ENCODE results near the gene TKFC. TPM values are rescaled to one million over a fixed set of nuclear protein-coding genes. Genes with fewer than 3 reads are reported as not detected.
"Not testable (repeated sequence)": the region's sequence is repeated elsewhere in the genome, so short reads cannot be mapped to it uniquely, and the experiment has no call there.

TKFC gene
- total RNA-seq, 1 donor: 30.0 TPM

DNA sequence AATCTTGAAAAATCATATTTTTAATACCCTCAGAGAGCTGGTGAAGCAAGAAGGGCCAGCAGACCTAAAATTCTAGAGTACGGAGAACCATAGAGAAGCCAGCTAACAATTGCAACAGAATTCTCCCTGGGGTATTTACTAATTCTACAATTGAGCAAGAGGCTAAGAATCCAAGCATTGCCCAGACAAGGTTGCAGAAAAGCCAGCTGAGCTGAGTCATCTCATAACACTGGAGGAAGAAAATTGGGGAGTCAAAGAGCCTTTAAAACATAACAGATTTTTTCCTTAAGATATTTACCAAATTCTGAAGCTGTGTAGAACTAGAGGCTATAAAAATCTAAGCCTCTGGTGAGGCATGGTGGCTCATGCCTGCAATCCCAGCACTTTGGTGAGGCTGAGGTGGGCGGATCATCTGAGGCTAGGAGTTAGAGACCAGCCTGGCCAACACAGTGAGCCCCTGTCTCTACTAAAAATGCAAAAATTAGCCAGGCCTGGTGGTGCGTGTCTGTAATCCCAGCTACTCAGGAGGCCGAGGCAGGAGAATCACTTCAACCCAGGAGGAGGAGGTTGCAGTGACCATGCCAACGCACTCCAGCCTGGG lies 45.8 kb downstream of the TKFC start:
- peak overlapping the region; percentile 96 for H3K27ac ChIP-seq (ENCODE audit: low read depth, low read length)
- no peaks in the 10 kb centered on the region for H3K9me3 ChIP-seq (ENCODE audit: low read depth, low read length)
- no peak overlapping the region for H3K4me3 ChIP-seq (ENCODE audit: insufficient read depth, low read length)
- H3K4me2 ChIP-seq (ENCODE audit: insufficient read depth, low read length): peak overlapping the region; percentile 42
- no peak for TF ChIP-seq CTCF (IDR thresholded peaks at IDR 0.05; ENCODE audit: extremely low read depth, low read depth, low read length)
- H3K36me3 ChIP-seq (ENCODE audit: insufficient read depth, low read length): peaks cover 10% of the 10 kb centered on the region
- no peaks in the 10 kb centered on the region for H3K27me3 ChIP-seq (ENCODE audit: insufficient read depth, low read length)
- no peaks in the 10 kb centered on the region for H4K20me1 ChIP-seq (ENCODE audit: insufficient read depth, low read length)
- H3K79me2 ChIP-seq (ENCODE audit: insufficient read depth, low read length): no peaks in the 10 kb centered on the region
- H3K4me1 ChIP-seq (ENCODE audit: insufficient read depth, low read length): peaks cover 26% of the 10 kb centered on the region
- DNase-seq (ENCODE audit: insufficient read length, low spot score, missing footprints): peak; percentile 89
- H2AFZ ChIP-seq (ENCODE audit: low read length): no peak overlapping the region

GRCh38 chr11:61380884-61381283 lies 47.9 kb downstream of the TKFC start:
- no peak overlapping the region for H3K4me2 ChIP-seq (ENCODE audit: insufficient read depth, low read length)

GRCh38 chr11:61383859-61384258 lies 50.8 kb downstream of the TKFC start:
- not testable (repeated sequence) for H3K27me3 ChIP-seq (ENCODE audit: insufficient read depth, low read length); H3K4me2 ChIP-seq (ENCODE audit: insufficient read depth, low read length); H3K36me3 ChIP-seq (ENCODE audit: insufficient read depth, low read length); H3K79me2 ChIP-seq (ENCODE audit: insufficient read depth, low read length); H4K20me1 ChIP-seq (ENCODE audit: insufficient read depth, low read length); DNase-seq (ENCODE audit: insufficient read length, low spot score, missing footprints); H3K4me3 ChIP-seq (ENCODE audit: insufficient read depth, low read length); H3K9me3 ChIP-seq (ENCODE audit: low read depth, low read length); H3K27ac ChIP-seq (ENCODE audit: low read depth, low read length); H2AFZ ChIP-seq (ENCODE audit: low read length)
- H3K4me1 ChIP-seq (ENCODE audit: insufficient read depth, low read length): peaks cover 10% of the 10 kb centered on the region

More at GRCh38 chr11:61380884-61381283, 47.9 kb downstream of the TKFC start:
- TF ChIP-seq CTCF (IDR thresholded peaks at IDR 0.05; ENCODE audit: extremely low read depth, low read depth, low read length): no peak
- H3K79me2 ChIP-seq (ENCODE audit: insufficient read depth, low read length): no peaks in the 10 kb centered on the region
- H3K9me3 ChIP-seq (ENCODE audit: low read depth, low read length): no peaks in the 10 kb centered on the region
- no peak for DNase-seq (ENCODE audit: insufficient read length, low spot score, missing footprints)
- no peaks in the 10 kb centered on the region for H3K27me3 ChIP-seq (ENCODE audit: insufficient read depth, low read length)
- H3K4me3 ChIP-seq (ENCODE audit: insufficient read depth, low read length): no peak overlapping the region
- H3K4me1 ChIP-seq (ENCODE audit: insufficient read depth, low read length): peaks cover 26% of the 10 kb centered on the region
- no peaks in the 10 kb centered on the region for H3K36me3 ChIP-seq (ENCODE audit: insufficient read depth, low read length)
- H3K27ac ChIP-seq (ENCODE audit: low read depth, low read length): no peak overlapping the region
- H2AFZ ChIP-seq (ENCODE audit: low read length): no peak overlapping the region
- H4K20me1 ChIP-seq (ENCODE audit: insufficient read depth, low read length): no peaks in the 10 kb centered on the region

GRCh38 chr11:61384271-61385242 lies 51.5 kb downstream of the TKFC start:
- H3K27ac ChIP-seq (ENCODE audit: low read depth, low read length): no peak overlapping the region
- H4K20me1 ChIP-seq (ENCODE audit: insufficient read depth, low read length): no peaks in the 10 kb centered on the region
- H3K9me3 ChIP-seq (ENCODE audit: low read depth, low read length): no peaks in the 10 kb centered on the region
- H3K27me3 ChIP-seq (ENCODE audit: insufficient read depth, low read length): no peaks in the 10 kb centered on the region
- no peaks in the 10 kb centered on the region for H3K79me2 ChIP-seq (ENCODE audit: insufficient read depth, low read length)
- H3K4me1 ChIP-seq (ENCODE audit: insufficient read depth, low read length): peaks cover 3% of the 10 kb centered on the region
- DNase-seq (ENCODE audit: insufficient read length, low spot score, missing footprints): peak; percentile 53
- H2AFZ ChIP-seq (ENCODE audit: low read length): no peak overlapping the region
- no peak overlapping the region for H3K4me3 ChIP-seq (ENCODE audit: insufficient read depth, low read length)
- no peak overlapping the region for H3K4me2 ChIP-seq (ENCODE audit: insufficient read depth, low read length)
- TF ChIP-seq CTCF (IDR thresholded peaks at IDR 0.05; ENCODE audit: extremely low read depth, low read depth, low read length): peak; percentile 72
- no peaks in the 10 kb centered on the region for H3K36me3 ChIP-seq (ENCODE audit: insufficient read depth, low read length)
